Cardiac fibroblast (primary cell): Measurements from ENCODE around the gene ITGA1.
A peak's percentile ranks its signal among the peaks of the same experiment; 100 is the strongest.

Experiments used
- DNase-seq, 2 donors: peaks; one replicate each; pipeline versions ENCODE4 v3.0.0 to v3.0.0-alpha.2; 2010; ENCODE audit warnings: low read depth in 2 of 2
- H3K4me3 ChIP-seq, 2 donors: replicated peaks in 1 of 2; 1 replicate in 1 of 2; 2 replicates in 1 of 2; pipeline ENCODE4 v1.5.1; 2011; ENCODE audit warnings: low read depth in 2 of 2, low read length in 2 of 2, mild to moderate bottlenecking in 2 of 2, moderate library complexity in 1 of 2
- CTCF ChIP-seq: IDR thresholded peaks from one replicate; pipeline ENCODE4 v1.5.1; 2011; ENCODE audit warnings: low read depth, mild to moderate bottlenecking, low read length, inconsistent platforms

The ITGA1 gene

GRCh38 chr5:52822437-52822836 is 34.7 kb downstream of the ITGA1 start:
- no peak for TF ChIP-seq CTCF
- no peak overlapping the region for H3K4me3 ChIP-seq
- peak in 1 of 2 donors; percentile 45 for DNase-seq

GRCh38 chr5:52824827-52825226 is 37.1 kb downstream of the ITGA1 start:
- no peak for TF ChIP-seq CTCF
- DNase-seq = no peak

GRCh38 chr5:52825826-52826225 is 38.1 kb downstream of the ITGA1 start:
- DNase-seq = no peak
- TF ChIP-seq CTCF = no peak
- no peak overlapping the region for H3K4me3 ChIP-seq

More at GRCh38 chr5:52824827-52825226, 37.1 kb downstream of the ITGA1 start:
- H3K4me3 ChIP-seq = no peak overlapping the region

- no peak for TF ChIP-seq CTCF
- DNase-seq = no peak
- H3K4me3 ChIP-seq = no peak overlapping the region
Observed at GRCh38 chr5:52827815-52828214, 40.1 kb downstream of the ITGA1 start.

GRCh38 chr5:52829664-52830063 is 41.9 kb downstream of the ITGA1 start:
- no peak for DNase-seq
- TF ChIP-seq CTCF = no peak
- H3K4me3 ChIP-seq = no peak overlapping the region

- H3K4me3 ChIP-seq = no peak overlapping the region
- TF ChIP-seq CTCF = no peak
- DNase-seq = no peak
Observed at GRCh38 chr5:52830650-52831049, 42.9 kb downstream of the ITGA1 start.

- no peak overlapping the region for H3K4me3 ChIP-seq
- no peak for TF ChIP-seq CTCF
- no peak for DNase-seq
Observed at GRCh38 chr5:52831786-52832511, 44.2 kb downstream of the ITGA1 start.
